ENCODE measurements around the gene LYST.

DNA sequence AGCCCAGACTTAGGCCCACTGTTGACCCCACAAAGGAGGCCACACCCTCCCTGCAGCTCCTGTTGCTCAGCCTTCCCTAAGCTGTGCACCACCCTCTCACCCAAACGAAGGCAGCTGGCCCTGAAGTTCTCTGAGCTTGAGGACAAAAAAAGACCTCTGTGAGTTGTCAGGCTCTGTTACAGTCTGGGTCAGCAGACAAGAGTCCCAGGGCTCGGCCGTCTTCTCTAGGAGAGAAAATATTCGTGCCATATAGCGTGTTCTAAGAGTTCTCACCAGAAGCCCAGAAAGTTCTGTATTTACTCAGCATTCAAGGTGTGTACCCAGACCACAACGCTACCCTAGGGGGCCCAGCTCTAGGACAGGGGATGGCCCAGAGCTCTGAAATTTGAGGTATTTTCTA lies 25.5 kb upstream of the LYST start:
- TF ChIP-seq, protein P1, sequence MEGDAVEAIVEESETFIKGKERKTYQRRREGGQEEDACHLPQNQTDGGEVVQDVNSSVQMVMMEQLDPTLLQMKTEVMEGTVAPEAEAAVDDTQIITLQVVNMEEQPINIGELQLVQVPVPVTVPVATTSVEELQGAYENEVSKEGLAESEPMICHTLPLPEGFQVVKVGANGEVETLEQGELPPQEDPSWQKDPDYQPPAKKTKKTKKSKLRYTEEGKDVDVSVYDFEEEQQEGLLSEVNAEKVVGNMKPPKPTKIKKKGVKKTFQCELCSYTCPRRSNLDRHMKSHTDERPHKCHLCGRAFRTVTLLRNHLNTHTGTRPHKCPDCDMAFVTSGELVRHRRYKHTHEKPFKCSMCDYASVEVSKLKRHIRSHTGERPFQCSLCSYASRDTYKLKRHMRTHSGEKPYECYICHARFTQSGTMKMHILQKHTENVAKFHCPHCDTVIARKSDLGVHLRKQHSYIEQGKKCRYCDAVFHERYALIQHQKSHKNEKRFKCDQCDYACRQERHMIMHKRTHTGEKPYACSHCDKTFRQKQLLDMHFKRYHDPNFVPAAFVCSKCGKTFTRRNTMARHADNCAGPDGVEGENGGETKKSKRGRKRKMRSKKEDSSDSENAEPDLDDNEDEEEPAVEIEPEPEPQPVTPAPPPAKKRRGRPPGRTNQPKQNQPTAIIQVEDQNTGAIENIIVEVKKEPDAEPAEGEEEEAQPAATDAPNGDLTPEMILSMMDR (IDR thresholded peaks at IDR 0.05), result no peak
- TF ChIP-seq POLR2A (IDR thresholded peaks at IDR 0.05), result no peak
